ENCODE results near the gene MYH9.
A peak's percentile ranks its signal among the peaks of the same experiment; 100 is the strongest.
"Not testable (repeated sequence)": the region's sequence is repeated elsewhere in the genome, so short reads cannot be mapped to it uniquely, and the experiment has no call there.

MYH9 gene

DNA sequence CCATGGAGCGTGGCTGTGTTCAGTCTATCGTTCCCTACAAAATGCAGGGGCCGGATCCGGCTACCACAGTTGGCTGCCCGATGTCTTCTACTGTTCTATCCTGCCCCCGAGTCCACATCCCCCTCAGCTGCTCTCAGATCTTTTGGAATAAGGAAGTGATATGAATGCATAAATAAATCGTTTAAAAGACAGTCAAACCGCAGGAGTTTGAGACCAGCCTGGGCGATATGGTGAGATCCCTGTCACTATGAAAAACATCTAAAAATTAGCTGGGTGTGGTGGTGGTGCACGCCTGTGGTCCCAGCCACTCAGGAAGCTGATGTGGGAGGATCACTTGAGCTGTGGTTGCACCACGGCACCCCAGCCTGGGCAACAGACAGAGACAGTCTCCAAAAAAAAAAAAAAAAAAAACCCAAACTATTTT is 97.8 kb downstream of the MYH9 start:
- DNase-seq, result not testable (repeated sequence)

DNA sequence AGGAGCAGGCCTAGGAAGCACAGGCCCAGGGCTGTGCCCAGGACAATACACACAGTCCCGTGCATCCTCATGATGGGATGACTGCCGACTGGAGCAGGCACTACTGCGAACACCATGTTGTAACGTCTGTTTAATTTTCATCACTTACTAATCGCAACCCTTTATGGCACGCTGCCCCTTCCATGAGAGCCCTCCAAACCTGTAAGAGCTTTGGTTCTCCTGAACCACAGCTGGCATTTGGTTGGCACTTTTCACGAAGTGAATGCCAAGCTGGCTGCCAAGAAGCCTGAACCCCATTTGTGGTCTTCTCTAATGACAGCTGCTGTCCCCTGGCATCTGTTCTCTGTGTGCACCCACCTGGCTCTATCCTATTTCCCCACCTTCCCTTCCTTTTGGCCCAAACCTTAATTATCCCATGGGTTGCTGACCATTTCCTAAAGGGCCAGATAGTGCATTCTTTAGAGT is 98.3 kb downstream of the MYH9 start:
- DNase-seq, result no peak

DNA sequence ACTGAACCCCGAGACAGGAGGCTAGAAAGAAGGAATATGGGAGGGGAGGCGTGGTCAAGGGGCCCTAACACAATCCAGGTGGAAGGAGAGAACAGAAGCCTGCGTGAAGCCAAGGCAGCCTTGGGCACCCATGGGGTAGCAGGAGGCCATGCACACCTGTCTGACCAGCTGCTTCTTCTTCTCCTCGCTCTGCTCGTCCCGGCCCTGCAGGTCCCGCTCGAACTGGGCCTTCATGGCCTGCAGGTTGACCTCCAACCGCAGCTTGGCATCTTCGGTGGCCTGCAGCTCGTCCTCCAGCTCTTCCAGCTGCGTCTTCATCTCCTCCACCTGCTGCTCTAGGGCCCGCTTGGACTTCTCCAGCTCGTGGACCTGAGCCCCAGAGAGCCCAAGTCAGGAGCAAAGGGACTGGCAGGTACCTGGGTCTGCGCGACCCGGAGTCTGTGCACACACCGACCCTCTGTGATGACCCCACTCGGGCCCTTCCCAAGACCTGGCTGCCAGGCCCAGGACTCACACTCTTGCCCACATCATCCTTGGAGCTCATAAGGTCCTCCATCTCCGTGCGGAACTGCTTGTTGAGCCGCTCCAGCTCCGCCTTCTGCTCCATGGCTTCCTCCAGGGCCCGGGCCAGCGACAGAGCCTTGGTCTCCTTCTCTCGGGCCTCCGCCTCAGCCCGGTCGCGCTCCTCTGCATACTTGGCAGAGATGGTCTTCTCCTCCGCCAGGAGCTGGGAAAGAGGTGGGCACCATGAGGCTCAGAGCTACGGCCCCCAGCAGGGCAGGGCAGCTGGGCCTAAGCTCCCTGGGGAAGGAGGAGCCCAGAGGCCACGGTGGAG is 99.0 kb downstream of the MYH9 start:
- DNase-seq, result no peak

DNA sequence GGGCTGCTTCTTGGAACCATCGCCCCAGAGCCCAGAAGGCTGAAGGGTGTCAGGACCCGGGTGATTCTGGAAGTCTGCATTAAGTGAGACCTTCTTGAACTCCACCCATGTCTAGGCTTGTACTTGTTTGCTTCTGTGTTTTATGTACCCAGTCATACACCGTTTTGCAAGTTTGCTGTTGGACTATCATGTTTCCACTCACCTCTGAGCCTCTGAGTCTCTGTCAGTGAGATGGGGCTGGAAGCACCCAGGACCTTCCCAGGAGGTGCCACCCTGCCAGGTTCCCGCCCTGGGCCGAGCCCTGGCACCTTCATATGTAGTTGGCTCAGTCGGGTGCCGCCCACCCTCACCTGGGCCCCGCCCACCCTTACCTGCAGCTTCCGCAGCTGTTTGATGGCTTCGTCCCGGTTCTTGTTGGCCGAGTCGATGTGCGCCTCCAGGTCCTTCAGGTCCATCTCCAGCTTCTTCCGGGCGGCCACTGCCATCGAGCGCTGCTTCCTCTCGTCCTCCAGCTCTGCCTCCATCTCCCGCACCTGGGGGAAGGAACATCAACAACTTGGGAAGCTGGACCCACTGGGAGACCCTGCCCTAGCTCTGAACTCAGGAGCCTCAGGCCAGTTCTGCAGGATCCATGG is 99.8 kb downstream of the MYH9 start:
- DNase-seq, result no peak

DNA sequence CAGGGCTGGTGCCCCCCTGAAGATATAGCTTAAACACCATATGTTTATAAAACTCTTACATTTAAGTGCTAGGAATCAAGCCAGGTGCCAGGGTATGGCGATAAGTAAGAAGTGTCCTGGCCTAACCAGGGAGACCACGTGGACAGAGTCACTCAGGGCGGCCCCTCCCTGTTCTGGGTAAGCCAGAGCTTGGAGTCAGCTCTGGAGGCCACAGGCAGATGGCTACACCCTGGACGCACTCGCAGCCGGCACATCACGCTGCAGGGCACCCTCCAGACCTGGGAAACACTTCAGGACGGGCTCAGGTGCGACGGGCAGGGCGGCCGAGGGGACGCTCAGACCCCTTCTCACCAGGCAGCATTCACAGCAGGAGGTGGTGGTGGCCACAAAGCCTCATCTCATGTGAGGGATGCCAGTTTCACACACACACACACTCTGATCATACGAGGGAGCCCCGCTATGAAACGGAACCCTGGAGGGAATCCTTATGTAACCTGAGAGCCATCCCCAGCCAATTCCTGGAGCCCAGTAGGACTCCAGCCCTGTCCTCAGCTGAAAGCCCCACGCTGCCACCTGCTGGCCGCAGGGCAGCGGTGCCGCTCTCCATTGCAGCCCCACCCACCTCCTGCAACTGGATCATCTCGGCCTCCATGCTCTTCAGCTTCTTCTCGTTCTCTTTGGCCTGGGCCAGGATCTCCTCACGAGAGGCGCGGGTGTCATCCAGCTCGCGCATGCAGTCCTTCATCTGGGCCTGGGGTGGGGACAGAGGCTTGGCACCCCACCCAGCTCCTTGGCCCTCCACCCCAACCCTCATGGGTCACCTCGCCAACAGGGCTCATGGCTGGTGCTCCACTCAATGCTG is 101.4 kb downstream of the MYH9 start:
- peak; percentile 68 for DNase-seq

DNA sequence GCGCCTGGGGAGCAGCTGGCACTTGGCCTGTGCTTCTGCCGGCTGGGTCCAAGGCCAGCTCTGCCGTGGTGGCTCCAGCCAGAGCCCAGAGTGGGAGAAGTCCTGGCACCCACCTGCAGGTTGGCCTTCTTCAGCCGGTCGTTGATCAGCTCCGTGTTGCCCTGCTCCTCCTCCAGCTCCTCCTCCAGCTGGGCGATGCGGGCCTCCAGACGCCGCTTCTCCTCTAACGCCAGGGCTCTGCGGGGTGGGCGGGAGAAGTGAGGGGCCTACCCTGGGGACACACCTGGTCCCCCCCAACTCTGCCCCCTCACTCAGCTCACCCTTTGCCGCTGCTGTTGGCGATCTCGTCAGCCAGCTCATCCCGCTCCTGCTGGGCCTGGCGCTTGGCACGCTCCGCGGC is 102.2 kb downstream of the MYH9 start:
- DNase-seq, result no peak

DNA sequence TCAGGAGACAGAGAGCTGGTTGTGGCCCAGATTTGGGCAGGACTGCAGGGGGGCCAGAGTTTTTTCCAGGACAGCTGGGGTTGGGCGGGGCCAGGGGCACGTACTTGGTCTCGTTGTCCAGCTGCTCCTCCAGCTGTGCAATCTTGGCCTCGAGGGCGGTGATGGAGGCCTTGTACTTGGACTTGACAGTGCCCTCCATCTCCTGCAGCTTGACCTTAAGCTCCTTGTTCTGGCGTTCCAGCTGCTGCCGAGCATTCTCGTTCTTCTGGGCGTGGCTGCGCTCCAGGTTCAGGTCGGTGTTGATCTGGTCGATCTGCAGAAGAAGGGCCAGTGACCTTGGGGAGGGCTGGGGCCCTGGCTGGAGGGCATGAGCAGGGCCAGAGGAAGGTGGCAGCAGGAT is 102.8 kb downstream of the MYH9 start:
- DNase-seq, result no peak

DNA sequence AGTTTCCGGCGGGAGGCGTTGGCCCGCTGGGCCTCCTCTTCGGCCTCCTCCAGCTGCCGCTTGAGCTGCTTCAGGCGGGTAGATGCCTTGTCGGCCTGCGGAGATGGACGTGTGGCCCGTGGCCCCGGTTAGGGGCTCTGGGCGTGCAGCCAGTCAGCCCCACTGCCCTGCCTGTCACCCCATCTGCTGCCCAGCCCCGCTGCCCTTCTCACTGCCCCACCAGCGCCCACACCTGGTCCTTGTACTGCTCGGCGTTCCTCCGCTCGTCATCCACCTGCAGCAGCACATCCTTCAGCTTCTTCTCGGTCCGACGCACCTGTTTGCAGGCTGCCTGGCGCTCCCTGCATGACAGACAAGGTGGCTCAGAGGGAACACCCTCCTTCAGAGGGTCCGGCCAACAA is 103.6 kb downstream of the MYH9 start:
- DNase-seq, result no peak

DNA sequence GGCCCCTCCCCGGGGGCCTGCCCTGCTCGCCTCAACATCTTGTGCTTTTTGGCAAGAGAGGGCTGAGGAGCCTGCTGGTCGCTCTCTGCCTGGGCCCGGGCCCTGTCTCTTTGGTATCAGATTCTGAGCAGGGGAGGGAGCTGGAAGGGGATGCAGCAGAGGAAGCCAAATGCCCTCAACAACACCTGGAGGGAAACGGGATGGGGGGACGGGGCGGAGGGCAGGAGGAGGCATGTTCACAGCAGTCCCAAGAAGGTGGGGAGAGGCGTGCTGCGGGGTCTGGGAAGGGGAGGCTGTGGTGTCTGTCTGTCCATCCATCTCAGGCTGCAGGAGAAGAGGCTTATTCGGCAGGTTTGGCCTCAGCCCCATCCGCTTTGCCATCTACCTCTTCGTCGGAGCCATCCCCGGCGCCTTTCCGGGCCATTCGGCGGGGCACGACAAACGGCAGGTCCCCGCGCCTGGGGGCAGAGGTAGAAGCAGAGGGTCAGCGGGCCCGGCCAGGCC is 105.4 kb downstream of the MYH9 start:
- DNase-seq, result no peak

DNA sequence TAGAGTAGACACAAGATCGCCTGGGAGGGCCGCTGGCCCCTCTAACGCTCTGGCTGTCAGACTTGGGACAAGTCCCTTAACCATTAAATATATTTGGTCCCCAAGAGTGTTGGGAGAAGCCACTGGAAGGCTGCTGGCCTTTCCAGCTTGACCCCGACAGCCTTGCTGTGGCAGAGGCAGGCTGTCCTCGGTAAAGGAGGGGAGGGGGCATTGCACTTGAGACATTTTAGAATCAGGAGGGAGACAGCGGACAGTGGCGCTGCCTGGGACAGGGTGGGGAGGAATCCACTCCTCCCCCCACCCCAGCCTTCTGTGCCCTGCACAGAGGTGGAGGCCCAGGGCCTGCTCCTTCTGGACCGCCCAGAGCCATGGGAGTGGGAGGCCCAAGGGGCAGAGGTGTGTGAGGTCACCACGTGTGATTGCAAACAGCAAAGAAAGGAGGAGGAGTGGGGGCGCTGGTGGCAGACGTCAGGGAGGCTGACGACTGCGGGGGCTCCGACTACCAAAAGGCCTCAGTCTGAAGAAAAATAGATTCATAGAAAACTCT is 105.9 kb downstream of the MYH9 start:
- DNase-seq, result no peak

DNA sequence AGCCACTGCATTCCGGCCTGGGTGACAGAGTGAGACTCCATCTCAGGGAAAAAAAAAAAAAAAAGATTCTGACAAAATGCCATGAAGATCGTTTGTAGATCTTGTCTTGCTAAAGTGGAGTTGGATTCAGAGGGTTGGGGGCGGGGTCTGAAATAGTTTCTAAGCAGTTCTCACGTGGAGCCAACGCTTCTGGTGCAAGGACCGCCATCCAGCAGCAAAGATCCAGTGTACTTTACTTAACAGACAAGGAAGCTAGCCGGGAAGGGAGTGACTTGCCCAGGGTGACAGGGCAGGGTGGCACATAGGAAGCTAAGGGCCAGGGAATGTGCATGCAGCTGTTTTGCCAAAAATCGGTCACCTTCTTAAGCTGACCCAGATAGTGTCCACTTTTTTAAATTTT is 107.4 kb downstream of the MYH9 start:
- no peak for DNase-seq

DNA sequence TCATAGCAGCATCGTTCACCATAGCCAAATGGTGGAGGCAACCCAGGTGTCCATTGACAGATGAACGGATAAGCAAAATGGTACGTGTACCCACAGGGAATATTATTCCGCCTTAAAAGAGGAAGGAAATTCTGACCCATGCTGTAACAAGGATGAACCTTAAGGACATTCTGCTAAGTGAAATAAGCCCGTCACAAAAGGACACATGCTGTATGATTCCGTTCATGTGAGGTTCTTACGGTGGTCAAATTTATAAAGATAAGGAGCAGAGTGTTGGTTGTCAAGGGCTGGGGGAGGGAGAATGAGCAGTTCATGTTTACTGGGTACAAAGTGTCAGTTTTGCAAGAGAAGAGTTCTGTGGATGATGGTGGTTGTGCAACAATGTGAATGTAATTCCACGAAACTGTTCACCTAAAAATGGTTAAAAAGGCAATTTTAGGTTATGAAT is 108.5 kb downstream of the MYH9 start:
- no peak for DNase-seq

DNA sequence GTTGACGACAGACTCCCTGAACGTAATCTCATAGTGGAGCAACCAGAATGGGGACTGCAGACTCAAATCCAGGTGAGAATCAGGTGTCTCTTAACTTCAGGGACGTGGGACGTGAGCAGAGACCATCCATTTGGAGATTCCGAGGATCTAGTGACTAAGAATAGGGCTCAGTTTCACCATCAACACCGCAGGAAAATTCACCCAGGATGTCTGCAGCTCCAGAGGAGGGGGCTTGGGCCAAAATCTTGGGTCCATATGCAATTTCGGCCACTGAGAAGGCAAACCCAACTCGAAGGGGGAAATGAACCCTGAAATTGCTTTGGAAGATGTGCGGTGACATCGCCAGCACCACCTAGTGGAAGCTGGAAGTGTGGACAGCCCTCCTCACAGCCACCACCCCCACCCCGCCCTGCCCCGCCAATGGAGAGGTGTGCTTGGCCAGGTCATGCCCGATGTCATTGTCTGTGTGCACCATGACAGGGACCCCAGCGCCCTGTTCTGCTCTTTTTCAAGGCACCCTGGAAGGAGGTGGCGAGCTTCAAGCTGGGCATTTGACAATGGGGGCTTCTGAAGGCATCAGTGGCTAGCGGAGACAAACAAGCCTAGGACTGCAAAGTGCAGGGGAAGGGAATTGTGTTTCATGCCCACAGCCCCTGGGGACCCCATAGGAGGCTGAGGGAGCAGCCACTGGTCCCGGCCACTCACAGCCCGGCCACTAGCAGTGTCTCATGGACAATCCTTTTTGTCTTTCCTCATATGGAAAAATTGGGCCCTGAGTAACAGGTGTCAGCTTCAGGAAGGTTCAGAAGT is 110.1 kb downstream of the MYH9 start:
- peak; percentile 71 for DNase-seq

DNA sequence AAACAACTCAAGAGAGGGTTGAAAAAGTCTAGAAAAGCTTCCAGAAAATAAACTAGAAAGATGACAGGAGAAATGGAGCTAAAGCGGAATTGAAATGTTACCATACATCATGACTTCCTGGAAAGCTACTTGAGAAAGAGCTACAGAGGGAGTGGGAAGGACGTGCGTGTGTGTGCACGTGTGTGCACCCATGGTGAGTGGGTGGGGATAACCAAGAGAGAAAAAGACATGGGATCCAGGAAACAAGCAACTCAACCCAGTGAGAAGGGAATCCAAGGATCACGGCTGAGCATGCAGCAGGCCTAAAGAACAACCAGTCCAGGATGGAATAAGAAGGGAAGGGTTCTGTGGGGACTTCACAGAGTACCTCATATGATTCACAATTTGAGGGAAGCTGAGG is 113.2 kb downstream of the MYH9 start:
- no peak for DNase-seq

DNA sequence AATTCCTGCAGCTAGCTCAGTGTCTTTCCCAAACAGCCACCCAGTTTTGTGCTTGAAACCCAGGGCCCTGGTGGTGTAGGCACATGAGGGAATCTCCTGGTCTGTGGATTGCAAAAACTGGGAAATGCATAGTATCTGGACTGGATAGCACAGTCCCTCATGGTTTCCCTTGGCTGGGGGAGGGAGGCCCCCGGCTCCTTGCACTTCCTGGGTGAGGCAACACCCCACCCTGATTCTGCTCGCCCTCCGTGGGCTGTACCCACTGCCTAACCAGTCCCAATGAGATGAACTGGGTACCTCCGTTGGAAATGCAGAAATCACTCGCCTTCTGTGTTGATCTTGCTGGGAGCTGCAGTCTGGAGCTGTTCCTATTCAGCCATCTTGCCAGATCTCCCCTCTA is 115.8 kb downstream of the MYH9 start:
- not testable (repeated sequence) for DNase-seq

DNA sequence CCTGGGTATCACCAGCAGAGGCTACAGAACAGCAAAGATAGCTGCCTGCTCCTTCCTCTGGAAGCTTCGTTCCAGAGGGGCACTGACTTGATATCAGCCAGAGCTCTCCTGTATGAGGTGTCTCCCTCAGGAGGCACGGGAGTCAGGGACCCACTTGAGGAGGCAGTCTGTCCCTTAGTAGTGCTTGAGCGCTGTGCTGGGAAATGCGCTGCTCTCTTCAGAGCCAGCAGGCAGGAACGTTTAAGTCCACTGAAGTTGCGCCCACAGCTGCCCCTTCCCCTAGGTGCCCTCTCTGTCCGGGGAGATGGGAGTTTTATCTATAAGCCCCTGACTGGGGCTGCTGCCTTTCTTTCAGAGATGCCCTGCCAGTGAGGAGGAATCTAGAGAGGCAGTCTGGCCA is 116.5 kb downstream of the MYH9 start:
- not testable (repeated sequence) for DNase-seq

DNA sequence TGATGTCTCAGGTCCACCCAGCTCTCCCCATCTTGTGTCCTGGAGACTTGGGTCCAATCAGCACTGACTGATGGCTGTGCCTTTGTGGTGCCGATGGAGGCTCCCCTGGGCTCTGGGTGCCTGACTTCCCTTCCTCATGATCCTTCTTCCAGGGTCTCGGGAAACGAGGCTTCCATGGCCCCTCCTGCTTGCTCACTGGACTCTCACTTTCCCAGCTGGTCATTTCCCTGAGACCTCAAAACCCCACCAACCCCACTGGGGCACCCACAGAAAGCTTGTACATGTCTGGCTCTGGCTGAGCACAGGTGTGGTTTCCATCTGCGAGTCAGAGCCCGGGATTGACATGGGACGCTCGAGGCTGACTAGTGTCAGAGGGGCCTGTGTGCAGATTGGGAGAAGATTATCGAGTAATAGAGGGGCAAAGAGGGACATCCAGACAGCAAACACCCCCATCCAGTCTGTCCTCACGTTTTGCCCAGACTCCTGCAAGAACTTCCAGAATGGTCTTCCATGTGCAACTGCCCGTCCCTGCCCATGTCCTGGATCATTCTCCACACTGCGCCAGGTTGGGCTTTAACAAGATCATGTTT is 119.8 kb downstream of the MYH9 start:
- DNase-seq, result no peak

DNA sequence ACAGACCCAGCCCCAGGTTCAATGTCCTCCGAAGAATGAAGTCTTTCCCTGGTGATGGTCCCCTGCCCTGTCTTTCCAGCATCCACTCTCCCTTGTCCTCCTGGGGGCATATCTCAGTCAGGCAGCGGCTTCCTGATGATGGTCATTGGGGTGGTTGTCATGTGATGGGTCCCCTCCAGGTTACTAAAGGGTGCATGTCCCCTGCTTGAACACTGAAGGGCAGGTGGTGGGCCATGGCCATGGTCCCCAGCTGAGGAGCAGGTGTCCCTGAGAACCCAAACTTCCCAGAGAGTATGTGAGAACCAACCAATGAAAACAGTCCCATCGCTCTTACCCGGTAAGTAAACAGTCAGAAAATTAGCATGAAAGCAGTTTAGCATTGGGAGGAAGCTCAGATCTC is 120.7 kb downstream of the MYH9 start:
- no peak for DNase-seq

DNA sequence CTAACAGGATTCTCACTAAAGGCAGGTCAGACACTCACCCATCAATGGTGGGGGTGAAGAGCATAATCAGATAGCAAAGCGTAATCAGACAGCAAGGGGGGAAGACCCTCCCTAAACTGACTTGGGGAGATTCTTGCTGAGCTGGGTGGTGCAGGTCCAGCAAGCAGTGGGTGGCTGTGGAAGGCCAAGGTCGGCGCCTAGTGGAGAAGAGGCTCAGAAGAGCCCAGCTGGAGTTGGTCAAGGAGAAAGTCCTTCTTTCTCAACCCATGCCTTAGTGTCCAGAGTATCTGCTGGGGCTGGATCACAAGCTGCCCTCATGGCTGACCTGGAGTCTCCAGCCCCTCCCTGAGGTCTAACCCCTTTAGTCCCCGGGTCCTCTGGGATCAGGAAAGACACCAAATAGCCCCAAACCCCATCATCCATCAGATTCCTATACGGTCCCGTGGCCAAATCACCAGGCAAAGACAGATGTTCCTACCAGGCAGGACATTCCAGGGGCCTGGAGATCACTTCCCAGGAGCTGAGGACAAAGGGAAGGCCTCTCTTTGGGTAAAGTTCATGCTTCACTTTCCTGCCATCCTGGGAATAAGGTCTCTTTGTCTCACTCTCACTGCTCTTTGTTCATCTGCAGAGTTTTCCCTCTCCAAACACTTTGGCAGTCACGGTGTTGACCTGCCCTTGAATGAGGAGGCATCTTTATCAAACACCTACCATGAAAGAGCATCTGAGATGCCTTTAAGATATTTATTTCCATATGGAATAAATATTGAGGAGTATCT is 123.7 kb downstream of the MYH9 start:
- not testable (repeated sequence) for DNase-seq

DNA sequence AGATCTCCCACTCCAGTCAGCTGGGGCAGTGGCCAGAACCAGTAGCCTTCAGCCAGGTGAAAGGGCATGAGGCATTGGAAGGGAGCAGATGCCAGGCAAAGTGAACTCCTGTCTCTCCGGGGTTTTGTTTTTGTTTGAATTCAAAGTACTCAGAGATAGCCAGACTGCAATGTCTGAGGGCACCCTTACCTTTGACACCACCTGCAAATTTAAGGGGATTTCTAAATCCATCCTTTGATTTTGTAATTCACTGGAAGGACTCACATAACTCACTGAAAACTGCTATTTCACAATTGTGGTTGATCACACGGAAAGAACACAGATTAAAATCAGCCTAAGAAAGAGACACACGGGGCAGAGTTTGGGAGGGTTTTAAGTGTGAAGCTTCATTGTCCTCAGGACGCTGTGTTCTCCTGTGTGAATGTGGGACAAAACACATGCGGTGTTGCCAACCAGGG is 124.5 kb downstream of the MYH9 start:
- not testable (repeated sequence) for DNase-seq

DNA sequence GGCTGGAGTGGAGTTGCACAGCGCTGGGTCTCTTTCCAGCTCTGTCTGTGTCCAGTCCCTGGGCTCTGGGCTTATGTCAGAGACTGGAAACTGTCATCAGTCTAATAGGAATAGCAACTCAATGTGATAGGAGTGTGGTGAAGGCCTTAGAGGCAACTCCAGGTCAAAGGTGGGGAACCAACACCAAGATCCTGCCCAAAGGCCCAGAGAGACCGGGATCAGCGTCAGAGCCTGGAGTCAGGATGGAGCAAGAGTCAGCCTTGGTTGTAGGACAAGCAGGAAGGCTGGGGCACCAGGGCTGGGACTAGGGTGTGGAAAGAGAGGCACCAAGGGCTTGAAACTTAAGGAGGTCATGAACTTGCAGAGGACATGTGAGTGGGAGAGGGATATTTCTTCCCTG is 125.5 kb downstream of the MYH9 start:
- not testable (repeated sequence) for DNase-seq

All from stimulated activated CD4-positive, alpha-beta T cell treated with anti-CD3 and anti-CD28 coated beads, Interleukin-4, amount 100 ng/mL, for 24 hours (primary cell).